Activated CD4-positive, alpha-beta T cell treated with anti-CD3 and anti-CD28 coated beads, Interleukin-2, amount 50 U/mL, for 16 hours (primary cell): ENCODE measurements around the gene KRTAP10-8.
"Not testable (repeated sequence)": the region's sequence is repeated elsewhere in the genome, so short reads cannot be mapped to it uniquely, and the experiment has no call there.

Experiments used
- DNase-seq: peaks from one replicate; pipeline ENCODE4 v3.0.0-alpha.2; 2020

Gene KRTAP10-8, protein sequence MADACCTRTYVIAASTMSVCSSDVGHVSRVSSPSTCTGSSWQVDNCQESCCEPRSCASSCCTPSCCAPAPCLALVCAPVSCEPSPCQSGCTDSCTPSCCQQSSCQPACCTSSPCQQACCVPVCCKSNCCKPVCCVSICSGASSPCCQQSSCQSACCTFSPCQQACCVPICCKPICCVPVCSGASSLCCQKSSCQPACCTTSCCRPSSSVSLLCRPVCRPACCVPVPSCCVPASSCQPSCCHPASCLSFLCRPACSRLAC

DNA sequence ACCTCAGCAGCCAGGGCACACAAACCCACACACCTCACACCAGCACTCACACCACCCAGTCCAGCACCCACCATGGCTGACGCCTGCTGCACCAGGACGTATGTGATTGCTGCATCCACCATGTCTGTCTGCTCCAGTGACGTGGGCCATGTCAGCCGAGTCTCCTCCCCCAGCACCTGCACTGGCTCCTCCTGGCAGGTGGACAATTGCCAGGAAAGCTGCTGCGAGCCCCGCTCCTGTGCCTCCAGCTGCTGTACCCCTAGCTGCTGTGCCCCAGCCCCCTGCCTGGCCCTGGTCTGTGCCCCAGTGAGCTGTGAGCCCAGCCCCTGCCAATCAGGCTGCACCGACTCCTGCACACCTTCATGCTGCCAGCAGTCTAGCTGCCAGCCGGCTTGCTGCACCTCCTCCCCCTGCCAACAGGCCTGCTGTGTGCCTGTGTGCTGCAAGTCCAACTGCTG lies at the start of gene KRTAP10-8:
TSS of gene KRTAP10-8 (plus strand) at position 51 of the 458 bp plus-strand sequence. CDS start at position 73, 22 bp downstream.
- DNase-seq = no peak

DNA sequence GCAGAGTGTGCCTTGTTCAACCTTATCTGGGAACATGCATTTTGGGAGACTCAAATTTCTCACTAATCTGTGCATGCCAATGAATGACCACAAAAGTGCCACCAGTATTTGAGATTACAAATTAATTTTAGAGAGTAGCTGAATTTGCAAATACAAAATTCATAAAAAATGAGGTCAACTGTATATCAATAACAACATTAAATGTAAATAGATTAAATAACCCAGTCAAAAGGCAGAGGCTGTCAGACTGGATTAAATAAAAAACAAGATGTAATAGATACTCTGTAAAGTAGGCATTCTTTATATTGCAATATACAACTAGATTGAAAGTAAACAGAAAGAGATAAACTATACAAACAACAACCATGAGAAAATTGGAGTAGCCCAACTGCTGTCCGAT lies 47.8 kb upstream of the KRTAP10-8 start:
- no peak for DNase-seq

DNA sequence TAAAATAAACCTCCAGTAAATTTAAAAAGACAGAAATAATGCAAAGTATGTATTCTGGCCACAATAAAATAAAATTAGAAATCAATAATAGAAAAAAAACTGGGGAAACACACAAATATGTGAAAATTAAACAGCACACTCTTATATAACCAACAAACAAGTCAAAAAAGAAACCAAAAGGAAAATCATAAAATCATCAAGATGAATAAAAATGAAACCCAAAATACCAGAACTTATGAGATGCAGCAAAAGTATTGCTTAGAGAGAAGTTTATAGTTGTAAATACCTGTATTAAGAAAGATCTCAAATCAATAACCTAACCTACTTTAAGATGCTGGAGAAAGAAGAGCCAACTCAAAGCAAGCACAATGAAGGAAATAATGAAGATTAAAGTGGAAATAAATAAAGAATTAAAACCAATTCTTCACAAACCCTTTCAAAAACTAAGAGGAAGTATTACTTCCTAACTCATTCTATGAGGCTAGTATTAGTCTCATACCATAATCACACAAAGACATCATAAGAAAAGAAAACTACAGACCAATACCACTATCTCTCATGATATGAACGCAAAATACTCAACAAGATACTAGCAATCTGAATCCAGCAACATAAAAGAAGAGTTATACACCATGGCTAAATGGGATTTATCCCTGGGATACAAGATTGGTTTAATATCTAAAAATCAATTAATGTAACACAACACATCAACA lies 46.8 kb upstream of the KRTAP10-8 start:
- DNase-seq = no peak

DNA sequence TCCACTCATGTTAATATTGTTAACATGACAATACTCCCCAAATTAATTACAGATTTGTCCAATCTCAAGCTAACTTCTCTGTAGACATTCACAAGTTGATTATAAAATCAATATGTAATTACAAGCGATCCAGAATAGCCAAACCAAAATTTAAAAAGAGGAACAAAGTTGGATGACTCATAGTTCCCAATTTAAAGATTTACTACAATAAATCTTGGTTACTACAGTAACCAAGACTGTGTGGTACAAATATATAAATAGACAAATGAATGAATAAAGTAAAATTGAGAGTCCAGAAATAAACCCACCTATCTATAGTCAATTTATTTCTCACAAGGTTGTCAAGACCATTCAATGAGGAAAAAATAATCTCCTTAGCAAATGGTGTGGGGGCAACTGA lies 45.5 kb upstream of the KRTAP10-8 start:
- DNase-seq = no peak

DNA sequence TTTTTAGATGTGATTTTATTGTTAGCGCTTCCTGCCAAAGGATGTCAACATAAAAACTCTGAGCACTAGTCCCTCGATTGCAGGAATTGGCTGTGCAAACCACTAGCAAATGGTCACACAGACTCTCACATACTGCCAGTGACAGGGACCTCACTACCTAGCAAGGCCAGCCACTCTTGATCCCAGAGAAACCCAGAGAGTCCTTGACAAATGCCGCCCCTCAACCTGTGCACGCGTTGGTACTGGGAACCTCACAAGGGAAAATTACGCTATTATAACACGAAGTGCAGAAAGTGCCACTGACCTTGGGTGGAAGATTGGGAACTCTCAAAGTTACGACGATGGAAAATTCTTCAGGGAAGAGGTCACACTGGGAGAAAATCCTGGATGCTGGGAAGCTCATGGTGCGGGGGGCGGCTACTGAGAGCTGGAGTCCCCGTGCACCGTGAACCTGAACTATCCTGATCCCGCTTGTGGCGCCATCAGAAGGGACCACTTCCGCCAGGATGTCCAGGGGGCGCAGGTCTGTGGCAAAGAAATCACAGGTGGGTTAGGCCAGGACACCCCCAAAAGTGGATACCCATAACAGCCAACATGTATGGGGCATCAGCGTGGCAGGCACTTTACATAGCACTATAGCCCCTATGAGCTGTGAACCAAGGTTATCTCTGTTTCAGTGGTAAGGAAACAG lies 44.3 kb upstream of the KRTAP10-8 start:
- DNase-seq = no peak

DNA sequence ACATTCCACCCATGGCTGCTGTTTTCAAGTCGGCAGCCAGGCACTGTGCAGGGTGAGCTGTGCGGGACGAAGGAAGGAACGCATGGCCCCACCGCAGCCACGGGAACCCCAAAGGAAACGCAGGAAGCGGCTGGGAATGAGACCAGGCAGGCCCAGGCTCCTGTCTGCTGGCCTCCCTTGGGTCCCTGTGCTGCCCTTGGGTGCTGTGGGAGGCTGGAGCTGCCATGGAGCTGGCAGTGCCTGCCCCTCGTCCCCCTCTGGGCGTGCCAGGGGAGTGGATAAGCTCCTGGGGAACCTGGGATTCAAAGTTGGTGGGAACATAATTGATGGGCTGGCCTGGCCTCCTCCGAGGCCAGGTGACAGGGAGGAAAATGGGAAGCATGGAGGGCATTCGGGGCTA lies 43.6 kb upstream of the KRTAP10-8 start:
- no peak for DNase-seq

DNA sequence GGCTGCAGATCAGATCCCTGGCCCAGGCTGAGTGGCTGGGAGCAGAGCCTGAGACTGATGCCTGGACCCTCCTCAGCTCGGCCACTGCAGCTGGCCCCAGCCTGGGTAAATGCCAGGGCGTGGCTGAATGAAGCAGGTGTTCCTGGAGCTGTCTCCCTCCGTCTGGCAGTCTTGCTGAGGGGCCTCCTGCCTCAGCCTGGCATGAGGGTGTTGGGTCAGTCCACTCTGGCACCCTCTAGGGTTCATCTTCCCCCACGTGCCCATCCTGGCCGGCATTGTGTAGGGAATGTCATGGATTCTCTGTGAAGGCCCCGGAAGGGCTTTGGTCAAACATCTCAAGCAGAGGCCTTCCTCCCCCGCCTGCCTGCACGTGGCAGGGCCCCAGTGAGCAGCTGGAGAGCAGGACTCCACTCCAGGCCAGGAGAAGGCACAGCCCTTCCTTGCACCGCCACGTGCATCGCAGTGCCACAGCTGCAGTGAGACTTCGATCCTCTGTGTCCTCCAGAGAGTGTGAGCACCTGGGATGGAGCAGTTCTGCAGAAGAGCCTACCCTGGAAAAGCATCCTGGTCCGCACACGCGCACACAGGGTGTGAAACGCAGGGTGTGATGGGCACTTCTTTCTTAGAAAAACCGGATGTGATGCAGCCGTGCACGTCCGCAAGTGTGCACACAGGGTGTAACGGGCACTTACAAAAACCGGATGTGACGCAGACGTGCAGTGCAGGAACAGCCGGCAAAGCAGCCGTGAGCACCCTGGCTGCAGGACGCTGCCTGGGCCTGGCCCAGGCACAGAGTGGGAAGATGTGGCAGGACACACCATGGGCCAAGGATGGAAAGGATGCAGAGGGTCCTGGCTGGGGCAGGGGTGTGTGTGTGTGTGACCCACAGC lies 43.0 kb upstream of the KRTAP10-8 start:
- no peak for DNase-seq

DNA sequence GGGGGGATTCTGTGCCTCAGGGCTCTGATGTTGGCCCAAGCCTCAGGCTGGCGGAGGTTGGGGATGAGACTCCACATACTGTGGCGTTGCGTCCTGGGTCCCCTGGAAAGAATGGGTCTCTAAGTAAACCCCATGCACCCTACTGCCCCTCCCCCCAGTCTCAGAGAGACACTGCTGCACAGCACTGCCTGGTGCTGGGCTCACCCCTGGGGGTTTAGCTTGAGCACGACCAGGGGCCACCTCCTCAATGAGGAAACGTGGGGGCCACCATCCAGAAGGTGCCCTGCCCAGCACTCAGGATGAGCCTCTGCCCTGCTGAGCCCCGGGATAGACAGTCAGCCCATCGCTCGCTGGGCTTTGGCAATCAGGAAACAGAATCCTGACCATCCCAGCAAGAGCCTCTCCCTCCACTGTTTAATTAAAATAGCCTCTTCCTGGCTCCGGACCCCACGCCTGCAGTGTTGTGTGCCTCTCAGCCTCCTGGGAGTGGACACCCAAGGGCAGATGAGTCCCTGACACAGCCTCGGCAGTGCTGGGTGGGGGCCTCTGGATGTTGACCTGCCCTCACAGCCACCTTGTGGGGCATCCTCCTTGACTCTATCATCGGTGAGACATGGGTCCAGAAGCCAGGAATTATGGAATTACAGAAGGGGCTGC lies 41.9 kb upstream of the KRTAP10-8 start:
- DNase-seq = no peak

DNA sequence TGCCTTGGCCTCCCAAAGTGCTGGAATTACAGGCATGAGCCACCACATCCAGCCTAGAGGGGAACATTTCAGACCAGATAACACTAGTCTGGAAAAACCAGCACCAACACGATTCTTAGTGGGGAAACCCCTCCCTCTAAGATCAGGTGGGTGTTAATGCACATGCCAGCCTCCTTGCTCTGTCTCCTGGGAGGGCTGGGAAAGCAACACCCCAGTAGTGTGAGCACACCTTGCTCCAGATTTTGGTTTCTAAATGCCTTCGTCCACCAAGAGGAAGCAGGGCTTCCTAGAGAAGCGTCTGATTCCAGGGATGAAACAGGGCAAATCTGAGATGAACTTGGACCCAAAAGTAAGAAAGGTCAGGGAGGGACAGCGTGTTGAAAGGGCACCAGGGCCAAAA lies 40.6 kb upstream of the KRTAP10-8 start:
- DNase-seq = no peak

DNA sequence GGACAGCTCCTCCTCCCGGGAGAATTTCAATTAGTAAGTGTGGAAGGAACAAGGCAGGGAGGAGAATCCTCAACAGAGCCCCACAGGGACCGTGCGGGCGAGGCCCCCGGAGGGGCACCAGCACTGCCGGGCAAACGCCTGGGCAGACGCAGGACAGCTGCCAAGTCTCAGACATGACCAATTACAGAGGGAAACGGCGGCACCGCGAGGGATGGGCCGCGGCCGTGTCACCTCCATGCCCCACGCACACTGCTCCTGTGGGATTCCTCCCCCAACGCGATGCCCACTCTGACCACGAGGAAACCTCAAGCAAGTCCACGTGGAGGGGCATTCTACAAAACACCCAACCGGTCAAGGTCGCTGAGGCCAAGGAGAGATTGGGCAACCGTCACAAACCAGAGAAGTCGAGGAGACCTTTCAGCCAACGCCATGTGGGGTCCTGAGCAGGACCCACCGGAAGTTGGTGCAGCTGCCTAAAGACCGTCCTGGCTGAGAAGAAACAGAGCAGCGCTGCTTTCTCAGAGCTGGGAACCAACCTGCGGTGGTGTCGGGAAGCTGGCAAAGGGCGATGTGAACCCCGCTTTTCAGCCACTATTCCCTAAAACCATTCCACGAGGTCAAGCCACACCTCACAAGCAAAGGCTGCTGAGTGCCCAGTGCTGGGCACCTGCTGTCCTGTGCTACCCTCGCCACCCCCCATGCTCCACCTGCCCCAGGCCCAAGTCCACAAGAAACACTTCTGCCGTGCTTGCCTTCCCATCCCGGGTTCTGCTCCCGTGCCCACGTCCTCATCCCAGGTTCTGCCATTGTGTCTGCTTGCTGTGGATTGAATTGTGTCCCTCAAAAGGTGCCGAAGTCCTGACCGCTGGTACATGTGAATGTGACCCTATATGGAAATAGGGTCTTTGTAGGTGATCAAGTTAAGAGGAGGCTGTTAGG lies 39.8 kb upstream of the KRTAP10-8 start:
- no peak for DNase-seq

DNA sequence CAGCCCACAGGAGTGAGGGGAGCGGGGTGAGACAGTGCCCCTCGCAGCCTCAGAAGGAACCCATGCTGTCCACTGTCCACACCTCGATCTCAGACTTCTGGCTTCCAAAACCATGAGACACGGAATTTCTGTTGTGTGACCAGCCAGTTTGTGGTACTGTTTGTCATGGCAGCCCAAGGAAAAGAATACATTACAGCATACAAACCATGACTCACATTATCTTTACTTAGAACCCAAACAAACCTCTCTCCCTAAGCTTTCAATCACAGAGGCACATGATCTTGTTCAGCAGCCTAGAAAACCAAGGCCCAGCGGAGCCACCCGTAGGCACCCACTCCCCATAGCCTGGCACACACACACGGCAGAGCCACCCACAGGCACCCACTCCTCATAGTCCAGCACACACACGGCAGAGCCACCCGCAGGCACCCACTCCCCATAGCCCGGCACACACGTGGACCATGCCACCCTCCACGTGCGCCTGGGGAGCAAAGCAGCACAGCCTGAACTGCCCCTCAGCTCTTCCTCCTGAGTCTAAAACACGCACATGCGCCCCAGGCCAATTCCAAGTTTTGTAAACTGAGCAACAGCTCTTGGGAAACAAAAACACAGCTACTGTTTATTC lies 38.8 kb upstream of the KRTAP10-8 start:
- DNase-seq = no peak

DNA sequence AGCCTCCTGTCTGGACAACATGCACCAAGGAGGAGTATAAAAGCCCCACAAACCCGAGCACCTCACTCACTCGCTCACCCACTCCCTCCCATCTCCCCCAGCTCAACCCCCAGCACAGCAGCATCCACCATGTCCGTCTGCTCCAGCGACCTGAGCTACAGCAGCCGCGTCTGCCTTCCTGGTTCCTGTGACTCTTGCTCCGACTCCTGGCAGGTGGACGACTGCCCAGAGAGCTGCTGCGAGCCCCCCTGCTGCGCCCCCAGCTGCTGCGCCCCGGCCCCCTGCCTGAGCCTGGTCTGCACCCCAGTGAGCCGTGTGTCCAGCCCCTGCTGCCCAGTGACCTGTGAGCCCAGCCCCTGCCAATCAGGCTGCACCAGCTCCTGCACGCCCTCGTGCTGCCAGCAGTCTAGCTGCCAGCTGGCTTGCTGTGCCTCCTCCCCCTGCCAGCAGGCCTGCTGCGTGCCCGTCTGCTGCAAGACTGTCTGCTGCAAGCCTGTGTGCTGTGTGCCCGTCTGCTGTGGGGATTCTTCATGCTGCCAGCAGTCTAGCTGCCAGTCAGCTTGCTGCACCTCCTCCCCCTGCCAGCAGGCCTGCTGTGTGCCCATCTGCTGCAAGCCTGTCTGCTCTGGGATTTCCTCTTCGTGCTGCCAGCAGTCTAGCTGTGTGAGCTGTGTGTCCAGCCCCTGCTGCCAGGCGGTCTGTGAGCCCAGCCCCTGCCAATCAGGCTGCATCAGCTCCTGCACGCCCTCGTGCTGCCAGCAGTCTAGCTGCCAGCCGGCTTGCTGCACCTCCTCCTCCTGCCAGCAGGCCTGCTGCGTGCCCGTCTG lies 38.0 kb upstream of the KRTAP10-8 start, which contains the start of gene KRTAP10-4:
TSS of gene KRTAP10-4 (plus strand) at position 100 of the 827 bp plus-strand sequence. CDS start at position 130, 30 bp downstream.
- not testable (repeated sequence) for DNase-seq

DNA sequence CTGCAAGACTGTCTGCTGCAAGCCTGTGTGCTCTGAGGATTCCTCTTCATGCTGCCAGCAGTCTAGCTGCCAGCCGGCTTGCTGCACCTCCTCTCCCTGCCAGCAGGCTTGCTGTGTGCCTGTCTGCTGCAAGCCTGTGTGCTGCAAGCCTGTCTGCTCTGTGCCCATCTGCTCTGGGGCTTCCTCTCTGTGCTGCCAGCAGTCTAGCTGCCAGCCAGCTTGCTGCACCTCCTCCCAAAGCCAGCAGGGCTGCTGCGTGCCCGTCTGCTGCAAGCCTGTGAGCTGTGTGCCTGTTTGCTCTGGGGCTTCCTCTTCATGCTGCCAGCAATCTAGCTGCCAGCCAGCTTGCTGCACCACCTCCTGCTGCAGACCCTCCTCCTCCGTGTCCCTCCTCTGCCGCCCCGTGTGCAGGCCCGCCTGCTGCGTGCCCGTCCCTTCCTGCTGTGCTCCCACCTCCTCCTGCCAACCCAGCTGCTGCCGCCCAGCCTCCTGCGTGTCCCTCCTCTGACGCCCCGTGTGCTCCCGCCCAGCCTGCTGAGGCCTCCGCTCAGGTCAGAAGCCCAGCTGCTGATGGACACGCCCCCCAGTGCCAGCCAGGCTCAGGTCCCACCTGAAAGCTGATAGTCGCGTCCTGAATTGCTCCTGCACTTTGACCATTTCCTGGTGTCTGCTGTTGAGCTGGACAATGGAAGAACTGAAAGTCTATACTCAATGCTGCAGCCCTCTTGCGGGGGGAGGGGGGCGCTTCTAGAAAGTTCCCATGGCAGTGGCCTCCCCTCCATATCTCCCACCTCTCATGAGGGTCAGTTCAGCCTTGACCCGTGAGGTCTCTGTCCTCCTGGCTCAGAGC lies 37.2 kb upstream of the KRTAP10-8 start:
- DNase-seq = no peak

DNA sequence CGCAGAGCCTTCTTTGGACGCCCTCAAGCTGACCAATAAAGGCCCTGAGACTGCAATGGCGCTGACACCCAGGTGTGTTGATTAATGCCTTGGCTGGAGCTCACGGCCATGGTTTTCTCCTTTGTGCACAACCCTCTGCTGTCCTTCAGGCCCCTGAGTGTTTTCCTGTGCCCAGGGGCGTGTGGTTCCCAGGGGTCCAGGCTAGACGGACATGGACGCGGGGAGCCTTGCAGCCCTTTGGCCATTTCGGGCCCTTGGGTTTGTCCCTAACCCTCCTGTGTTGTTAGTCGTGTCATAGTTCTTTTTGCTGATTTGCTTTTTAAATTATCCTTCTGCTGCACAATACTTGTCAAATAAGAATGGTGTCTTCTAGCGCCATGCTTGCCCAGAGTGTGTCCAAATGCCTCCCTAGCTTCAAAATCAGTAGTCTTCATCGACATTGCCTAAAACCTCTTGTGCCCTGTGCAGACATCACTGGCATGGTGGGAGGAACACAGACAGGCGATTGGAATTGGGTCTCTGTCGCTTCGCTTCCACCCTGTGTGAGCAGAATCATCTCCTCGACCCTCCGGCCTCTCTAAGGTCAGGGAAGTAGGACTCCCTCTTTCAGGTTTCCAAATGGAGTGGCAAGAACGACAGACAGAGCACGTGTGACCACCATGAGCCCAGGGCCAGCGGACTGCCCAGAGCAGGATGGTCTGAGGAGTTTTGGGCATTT lies 36.4 kb upstream of the KRTAP10-8 start:
- no peak for DNase-seq

DNA sequence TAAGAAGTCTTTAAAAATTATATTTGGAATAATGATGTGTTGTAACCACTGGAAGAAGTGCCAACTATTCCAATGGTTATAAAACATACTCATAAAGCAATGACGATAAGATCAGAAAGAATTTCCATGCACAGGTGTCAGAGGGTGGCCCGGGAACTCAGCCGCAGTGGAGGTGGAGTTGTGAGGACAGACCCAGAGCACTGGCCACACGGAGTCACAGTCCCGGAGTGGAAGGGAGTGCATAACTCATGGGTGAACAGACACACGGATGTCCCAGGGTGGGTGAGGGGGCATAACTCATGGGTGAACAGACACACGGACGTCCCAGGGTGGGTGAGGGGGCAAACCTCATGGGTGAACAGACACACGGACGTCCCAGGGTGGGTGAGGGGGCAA lies 35.9 kb upstream of the KRTAP10-8 start:
- DNase-seq = no peak

DNA sequence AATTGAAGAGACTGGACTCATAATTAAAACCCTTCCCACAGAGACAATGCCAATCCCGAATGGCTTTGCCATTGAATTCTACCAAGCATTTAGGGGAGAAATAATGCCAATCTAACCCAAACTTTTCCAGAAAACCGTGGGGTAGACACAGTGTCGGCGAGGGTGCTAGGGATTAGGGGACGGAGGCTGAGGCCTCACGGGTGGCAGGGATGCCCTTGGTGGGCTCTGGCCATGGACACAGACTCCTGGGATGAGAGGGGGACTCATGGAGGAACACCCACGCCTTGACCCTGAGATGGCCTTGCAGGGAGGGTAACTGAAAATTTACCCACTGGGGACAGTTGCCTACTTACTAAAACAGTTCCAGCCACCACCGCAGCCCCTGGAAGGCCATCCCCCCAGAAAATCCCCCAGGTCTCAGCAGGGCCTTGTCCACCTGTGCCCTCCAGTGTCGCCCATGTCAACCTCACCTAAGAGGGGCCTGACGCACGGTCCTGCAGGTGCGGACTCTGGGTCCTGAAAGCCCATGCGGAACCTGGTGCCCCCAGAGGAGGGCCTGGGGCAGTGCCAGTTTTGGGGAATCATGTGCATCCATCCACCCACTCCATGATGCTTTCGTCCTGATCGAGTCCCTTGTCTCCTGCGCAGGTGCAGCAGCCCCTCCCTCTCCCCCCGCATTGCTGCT lies 33.4 kb upstream of the KRTAP10-8 start:
- no peak for DNase-seq
